DND-41 (cell line): ENCODE data around the gene ZBP1.

Experiments used
- ATAC-seq: fragments of 200-7000 bp; cut with Tn5 transposase; 3 replicates; pipeline ENCODE4 v1.9.1; 2021; ENCODE audit warnings: low read depth; ENCODE audit not compliant: insufficient read depth
- DNase-seq: peaks from one replicate; pipeline ENCODE4 v3.0.0-alpha.2; 2020
- H2AFZ ChIP-seq: 2 replicates; pipeline ENCODE4 v1.6.0; 2012; ENCODE audit warnings: low read depth, low read length
- H3K27ac ChIP-seq: 2 replicates; pipeline ENCODE4 v1.5.1; 2012; ENCODE audit warnings: low read length, inconsistent platforms
- H3K27me3 ChIP-seq: fragments of 200-600 bp; sonication (generic); 2 replicates; pipeline ENCODE4 v1.6.0; 2012; ENCODE audit warnings: low read length, mild to moderate bottlenecking, inconsistent platforms; ENCODE audit not compliant: insufficient read depth, poor library complexity
- H3K36me3 ChIP-seq: 2 replicates; pipeline ENCODE4 v1.5.1; 2012; ENCODE audit warnings: low read length, inconsistent platforms; ENCODE audit not compliant: insufficient read depth
- H3K4me1 ChIP-seq: 2 replicates; pipeline ENCODE4 v1.5.1; 2012; ENCODE audit warnings: mild to moderate bottlenecking, low read length; ENCODE audit not compliant: insufficient read depth
- H3K4me2 ChIP-seq: 2 replicates; pipeline ENCODE4 v1.6.0; 2012; ENCODE audit warnings: mild to moderate bottlenecking, moderate library complexity, low read length, inconsistent platforms; ENCODE audit not compliant: insufficient read depth
- H3K4me3 ChIP-seq, 2 experiments: fragments of 200-600 bp in 1 of 2; shearing (Covaris generic) in 1 of 2; 2 replicates each; pipeline ENCODE4 v1.5.1; 2012 to 2016; ENCODE audit warnings: inconsistent platforms in 2 of 2, low read length in 2 of 2, mild to moderate bottlenecking in 2 of 2, low read depth in 1 of 2, moderate library complexity in 1 of 2
- H3K79me2 ChIP-seq: 2 replicates; pipeline ENCODE4 v1.6.0; 2012; ENCODE audit warnings: low read length, inconsistent platforms; ENCODE audit not compliant: insufficient read depth
- H3K9ac ChIP-seq: 2 replicates; pipeline ENCODE4 v1.6.0; 2012; ENCODE audit warnings: low read depth, mild to moderate bottlenecking, inconsistent platforms, low read length, moderate library complexity
- H3K9me3 ChIP-seq: 2 replicates; pipeline ENCODE4 v1.5.1; 2012; ENCODE audit warnings: low read length, moderate library complexity, mild to moderate bottlenecking, inconsistent platforms; ENCODE audit not compliant: insufficient read depth, severe bottlenecking
- H4K20me1 ChIP-seq: 2 replicates; pipeline ENCODE4 v1.6.0; 2012; ENCODE audit warnings: low read length; ENCODE audit not compliant: insufficient read depth
- CTCF ChIP-seq: IDR thresholded peaks from 2 replicates; pipeline ENCODE4 v1.5.1; 2012; ENCODE audit warnings: borderline replicate concordance, low read length, moderate library complexity, mild to moderate bottlenecking; ENCODE audit not compliant: poor library complexity, severe bottlenecking; ENCODE audit errors: extremely low read depth
- EZH2 ChIP-seq: IDR thresholded peaks from 3 replicates; pipeline ENCODE4 v1.6.1; 2012; ENCODE audit warnings: borderline replicate concordance, low read depth, mild to moderate bottlenecking, moderate library complexity, low read length, inconsistent platforms; ENCODE audit not compliant: severe bottlenecking

Gene ZBP1

GRCh38 chr20:57653910-57654309 is 33.7 kb upstream of the ZBP1 start:
- Histone ChIP-seq H3K4me3 (no peak overlapping the region), H3K79me2 (no peaks in the 10 kb centered on the region), H3K27ac (no peak overlapping the region), H4K20me1 (peaks cover 43% of the 10 kb centered on the region), H3K27me3 (peaks cover 47% of the 10 kb centered on the region), H3K9me3 (no peaks in the 10 kb centered on the region), H3K9ac (no peak overlapping the region), H3K4me2 (no peak overlapping the region), H2AFZ (no peak overlapping the region), H3K36me3 (no peaks in the 10 kb centered on the region), H3K4me1 (peaks cover 10% of the 10 kb centered on the region)
- TF ChIP-seq CTCF (no peak), EZH2 (no peak)
- no peak for ATAC-seq
- DNase-seq = peak; percentile 22

DNA sequence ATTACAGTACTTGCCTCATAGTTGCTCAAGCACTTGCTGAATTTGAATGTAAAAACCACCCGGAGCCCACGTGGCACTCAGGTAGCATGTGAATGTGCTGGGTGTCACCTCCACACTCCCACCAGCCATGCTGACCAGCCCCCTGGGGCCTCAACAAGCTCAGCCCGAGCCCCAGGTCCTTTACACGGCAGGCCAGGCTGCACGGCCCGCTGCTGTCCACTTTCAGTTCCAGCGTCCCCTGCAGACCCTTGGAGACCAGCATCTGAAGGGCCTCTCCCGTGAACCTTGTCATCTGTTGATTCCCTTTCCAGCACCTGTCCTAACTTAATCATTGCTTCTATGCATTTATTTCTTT is 33.3 kb upstream of the ZBP1 start:
- ATAC-seq (no peak), DNase-seq (no peak)
- Histone ChIP-seq H3K4me3 (no peak overlapping the region), H3K27me3 (peaks cover 47% of the 10 kb centered on the region), H4K20me1 (peaks cover 43% of the 10 kb centered on the region), H3K27ac (no peak overlapping the region), H3K4me2 (no peak overlapping the region), H2AFZ (no peak overlapping the region), H3K36me3 (no peaks in the 10 kb centered on the region), H3K9me3 (no peaks in the 10 kb centered on the region), H3K4me1 (peaks cover 10% of the 10 kb centered on the region), H3K79me2 (no peaks in the 10 kb centered on the region), H3K9ac (no peak overlapping the region)
- TF ChIP-seq CTCF (no peak), EZH2 (no peak)

GRCh38 chr20:57652606-57653545 is 32.6 kb upstream of the ZBP1 start:
- ATAC-seq = no peak
- no peaks in the 10 kb centered on the region for H3K9me3 ChIP-seq
- DNase-seq = peak; percentile 10
- no peak overlapping the region for H3K4me2 ChIP-seq
- H3K36me3 ChIP-seq = no peaks in the 10 kb centered on the region
- no peak overlapping the region for H3K4me3 ChIP-seq
- H2AFZ ChIP-seq = no peak overlapping the region
- TF ChIP-seq CTCF = no peak
- TF ChIP-seq EZH2 = no peak
- peaks cover 43% of the 10 kb centered on the region for H4K20me1 ChIP-seq
- H3K79me2 ChIP-seq = no peaks in the 10 kb centered on the region
- H3K9ac ChIP-seq = no peak overlapping the region
- peaks cover 47% of the 10 kb centered on the region for H3K27me3 ChIP-seq
- H3K27ac ChIP-seq = no peak overlapping the region
- H3K4me1 ChIP-seq = peaks cover 6% of the 10 kb centered on the region
